HTR-8/SVneo (cell line): ENCODE results near the gene ZNF534.
"Not testable (repeated sequence)": the region's sequence is repeated elsewhere in the genome, so short reads cannot be mapped to it uniquely, and the experiment has no call there.

Source experiments
- DNase-seq: peaks from one replicate; pipeline ENCODE4 v3.0.0; 2011; ENCODE audit warnings: low spot score, mixed read lengths; ENCODE audit not compliant: insufficient read length
- FAIRE-seq: peaks from 2 replicates; lab custom pipeline; 2011; peaks lifted over from hg19 to GRCh38; lab: Jason Lieb, UNC

The ZNF534 gene

DNA sequence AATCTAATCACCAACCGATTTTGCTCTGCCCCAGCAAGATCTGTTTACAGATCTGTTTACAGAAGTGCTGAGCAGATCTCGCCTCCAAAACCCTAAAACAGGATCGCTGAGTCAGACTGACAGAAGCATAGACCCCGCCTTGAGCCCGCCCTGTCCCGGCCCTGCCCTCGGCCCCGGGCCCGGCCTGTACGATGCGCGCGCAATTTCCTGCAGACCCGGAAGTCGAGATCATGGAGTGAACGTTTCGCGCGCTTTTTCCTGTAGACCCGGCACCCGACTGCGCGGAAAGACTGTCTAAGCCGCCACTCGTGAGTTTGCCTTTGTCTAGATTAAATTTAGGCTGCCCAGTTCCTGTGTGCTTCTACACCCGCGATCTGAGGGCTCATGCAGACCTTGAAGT lies at the start of gene ZNF534:
ZNF534 (plus strand) TSS at position 212 of the 400 bp plus-strand sequence. CDS start 2,327 bp downstream, outside the sequence.
- FAIRE-seq = no peak
- DNase-seq = no peak

DNA sequence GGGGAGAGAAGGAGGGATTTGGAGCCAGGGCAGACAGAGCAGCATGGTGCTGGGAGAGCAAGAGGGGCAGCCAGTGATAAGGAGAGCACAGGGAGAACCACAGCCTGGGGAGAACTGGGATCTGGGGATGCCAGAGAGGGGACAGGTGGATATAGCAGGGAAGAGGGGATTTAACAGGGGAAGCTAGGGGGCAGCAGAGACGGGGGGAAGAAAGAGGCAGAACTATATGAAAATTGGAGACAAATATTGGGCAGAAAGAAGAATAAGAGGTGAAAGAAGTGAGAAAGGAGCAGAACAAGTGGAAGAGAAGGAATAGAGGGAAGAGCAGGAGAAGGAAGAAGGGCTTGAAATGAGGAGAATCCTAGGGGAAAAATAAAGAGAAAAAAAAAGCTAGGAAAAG lies 37.8 kb upstream of the ZNF534 start:
- no peak for FAIRE-seq
- no peak for DNase-seq

DNA sequence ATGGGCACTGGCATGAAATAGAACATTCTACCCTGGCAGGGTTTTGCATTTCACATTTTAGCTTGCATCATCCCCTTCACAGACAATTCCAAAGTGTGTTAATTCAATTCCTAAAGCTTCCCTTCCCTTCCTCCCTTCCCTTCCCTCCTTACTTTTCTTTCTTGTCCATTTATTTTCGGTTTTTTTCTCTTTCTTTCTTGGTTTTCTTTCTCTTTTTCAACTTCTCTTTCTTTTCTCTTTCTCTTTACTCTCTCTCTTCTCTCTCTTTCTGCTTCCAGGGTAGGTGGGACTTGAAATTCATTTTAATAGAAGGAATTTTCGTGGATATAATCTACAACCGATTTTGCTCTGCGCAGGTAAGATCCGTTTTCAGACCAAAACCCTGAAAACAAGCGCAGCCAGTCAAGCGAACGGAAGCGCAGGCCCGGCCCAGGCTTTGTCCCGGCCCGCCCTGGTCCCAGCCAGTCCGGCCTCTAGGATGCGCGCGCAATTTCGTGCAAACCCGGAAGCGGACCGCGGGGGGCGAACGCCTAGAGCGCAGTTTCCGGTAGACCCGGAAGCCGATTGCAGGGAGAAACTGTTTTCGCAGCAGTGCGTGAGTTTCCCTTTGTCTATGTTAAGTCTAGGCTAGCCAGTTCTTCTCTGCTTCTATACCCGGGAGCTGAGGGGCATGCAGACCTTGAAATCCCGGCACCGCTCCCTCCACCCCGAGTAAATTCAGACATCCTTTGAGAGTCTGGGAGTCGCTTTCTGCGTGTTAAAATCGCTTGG lies 31.5 kb upstream of the ZNF534 start, which contains the start of gene ZNF528:
ZNF528 (plus strand) TSS at position 540 of the 771 bp plus-strand sequence. CDS start 4,165 bp downstream, outside the sequence.
- peak; percentile 64 for FAIRE-seq
- DNase-seq = peak; percentile 93

DNA sequence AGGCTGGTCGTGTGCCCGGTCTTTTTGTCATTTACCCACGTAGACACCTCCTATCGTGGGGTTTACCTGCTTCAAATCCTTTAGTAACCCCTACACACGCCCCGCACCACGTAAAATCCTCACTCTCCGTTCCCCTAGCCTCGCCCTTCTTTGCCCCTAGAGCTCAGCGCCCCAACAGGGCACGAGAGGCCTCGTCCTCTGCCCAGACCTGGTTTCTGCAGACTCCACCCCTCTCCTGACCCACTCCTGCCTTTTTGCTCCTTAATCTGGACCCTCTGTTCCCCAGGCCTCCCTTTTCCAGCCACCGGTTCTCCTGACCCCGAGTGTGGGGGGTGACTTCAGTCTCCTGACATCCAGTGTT lies 30.9 kb upstream of the ZNF534 start:
- DNase-seq (no peak), FAIRE-seq (no peak)

DNA sequence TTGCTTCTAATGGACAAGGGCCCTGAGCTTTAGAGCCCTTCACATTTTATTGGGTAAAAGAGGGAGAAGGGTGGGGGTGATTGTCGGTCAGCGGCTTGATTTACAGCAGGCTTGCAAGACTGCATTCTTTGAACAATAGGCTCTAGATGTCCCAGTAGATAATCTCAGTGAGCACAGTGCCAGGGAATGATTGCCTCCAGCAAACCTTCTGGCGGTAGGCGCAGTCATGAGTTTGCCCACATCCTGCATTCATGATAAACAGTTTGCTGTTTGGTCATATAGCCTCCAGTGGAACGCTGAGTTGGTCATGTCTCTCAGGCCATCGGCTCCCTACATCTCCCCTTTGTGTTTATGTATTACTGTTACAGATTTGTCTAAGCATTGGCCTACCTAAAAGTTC lies 18.7 kb upstream of the ZNF534 start:
- FAIRE-seq (no peak), DNase-seq (no peak)

DNA sequence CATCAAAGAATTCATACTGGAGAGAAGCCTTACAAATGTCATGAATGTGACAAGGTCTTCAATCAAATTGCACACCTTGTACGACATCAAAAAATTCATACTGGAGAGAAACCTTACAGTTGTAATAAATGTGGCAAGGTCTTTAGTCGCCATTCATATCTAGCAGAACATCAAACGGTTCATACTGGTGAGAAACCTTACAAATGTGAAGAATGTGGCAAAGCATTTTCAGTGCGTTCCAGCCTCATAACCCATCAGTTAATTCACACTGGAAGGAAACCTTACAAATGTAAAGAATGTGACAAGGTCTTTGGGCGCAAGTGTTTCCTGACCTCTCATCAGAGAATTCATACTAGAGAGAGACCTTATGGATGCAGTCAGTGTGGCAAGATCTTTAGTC lies 13.2 kb upstream of the ZNF534 start:
- no peak for DNase-seq
- no peak for FAIRE-seq

DNA sequence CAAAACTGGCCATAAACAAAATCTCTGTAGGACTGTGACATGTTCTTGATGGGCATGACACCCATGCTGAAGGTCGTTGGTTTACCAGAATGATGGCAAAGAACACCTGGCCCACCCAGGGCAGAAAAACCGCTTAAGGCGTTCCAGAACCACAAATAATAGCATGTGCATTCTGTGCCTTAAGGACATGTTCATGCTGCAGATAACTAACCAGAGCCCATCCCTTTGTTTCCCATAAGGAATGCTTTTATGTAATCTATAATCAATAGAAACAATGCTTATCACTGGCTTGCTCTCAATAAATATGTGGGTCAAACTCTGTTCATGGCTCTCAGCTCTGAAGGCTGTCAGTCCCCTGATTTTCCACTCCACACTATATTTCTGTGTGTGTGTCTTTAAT lies 13.2 kb downstream of the ZNF534 start:
- FAIRE-seq (no peak), DNase-seq (no peak)

DNA sequence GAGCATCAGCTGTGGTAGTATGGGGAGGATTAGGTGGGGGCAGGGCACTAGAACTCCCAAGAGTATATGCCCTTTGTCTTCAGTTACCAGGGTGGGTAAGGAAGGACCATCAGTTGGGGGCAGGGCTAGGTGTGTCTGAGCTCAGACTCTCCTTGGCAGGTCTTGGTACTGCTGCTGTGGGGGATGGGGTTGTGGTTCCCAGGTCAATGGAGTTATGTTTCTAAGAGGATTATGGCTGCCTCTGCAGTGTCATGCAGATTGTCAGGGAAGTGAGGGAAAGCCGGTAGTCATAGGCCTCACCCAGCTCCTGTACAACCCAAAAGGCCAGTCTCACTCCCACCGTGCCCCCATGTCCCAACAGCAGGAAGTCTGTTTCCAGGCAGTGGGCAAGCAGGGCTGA lies 15.6 kb downstream of the ZNF534 start:
- DNase-seq (no peak), FAIRE-seq (no peak)

DNA sequence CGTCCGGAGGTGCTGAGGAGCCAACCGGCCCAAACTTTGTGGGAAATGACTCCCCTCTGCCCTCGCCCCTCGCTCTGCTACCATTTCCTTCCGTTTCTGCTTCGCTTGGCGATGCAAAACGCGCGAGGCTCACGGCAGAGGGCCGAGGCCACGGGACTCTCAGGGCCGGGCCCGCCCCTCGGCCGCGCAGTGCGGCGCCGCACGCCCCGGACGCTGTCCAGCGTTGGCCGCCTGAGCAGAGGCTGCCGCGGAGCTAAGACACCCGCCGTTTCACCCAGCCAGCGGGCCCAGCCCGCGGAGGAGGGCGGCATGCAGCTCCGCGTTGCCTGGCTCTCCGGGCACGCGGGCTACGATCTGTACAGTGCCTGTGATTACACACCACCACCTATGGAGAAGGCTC lies 22.3 kb downstream of the ZNF534 start:
- no peak for FAIRE-seq
- no peak for DNase-seq

DNA sequence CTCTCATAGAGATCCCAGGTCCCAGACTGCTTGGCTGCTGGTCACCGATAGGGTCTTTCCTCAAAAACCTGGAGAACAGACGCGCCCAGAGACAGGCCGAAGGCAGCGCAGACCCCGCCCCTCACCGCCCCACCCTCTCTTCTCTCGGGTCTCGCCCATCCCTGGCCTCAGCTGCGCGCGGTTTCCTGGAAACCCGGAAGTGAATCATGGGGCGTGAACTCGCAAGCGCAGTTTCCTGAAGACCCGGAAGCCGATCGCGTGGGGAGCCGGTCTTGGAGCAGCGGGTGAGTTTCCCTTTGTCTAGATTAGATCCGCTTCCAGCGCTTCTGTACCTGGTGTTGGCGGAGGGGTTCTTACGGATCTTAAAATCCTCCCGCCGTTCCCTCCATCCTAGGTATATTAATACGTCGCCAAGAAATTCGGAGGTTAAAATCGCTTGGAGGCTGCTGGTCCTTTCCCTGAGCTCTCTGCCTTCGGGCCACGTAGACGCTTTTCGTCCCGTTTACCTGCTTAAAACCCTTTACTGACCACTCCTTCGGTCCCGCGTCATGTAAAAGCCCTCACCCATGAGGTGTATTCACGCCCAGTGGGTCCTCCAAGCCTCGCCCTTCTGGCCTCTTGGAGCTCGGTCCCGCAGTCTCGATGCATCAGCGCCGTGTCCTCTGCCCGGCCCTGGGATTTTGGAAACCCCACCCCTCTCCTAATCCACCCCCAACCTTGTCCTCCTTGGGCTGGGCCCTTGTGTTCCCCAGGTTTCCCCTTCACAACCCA lies 24.6 kb downstream of the ZNF534 start, which contains the start of gene ZNF578:
ZNF578 (plus strand) TSS at position 230 of the 771 bp plus-strand sequence. CDS start 48,293 bp downstream, outside the sequence.
- FAIRE-seq (no peak), DNase-seq (peak; percentile 84)

DNA sequence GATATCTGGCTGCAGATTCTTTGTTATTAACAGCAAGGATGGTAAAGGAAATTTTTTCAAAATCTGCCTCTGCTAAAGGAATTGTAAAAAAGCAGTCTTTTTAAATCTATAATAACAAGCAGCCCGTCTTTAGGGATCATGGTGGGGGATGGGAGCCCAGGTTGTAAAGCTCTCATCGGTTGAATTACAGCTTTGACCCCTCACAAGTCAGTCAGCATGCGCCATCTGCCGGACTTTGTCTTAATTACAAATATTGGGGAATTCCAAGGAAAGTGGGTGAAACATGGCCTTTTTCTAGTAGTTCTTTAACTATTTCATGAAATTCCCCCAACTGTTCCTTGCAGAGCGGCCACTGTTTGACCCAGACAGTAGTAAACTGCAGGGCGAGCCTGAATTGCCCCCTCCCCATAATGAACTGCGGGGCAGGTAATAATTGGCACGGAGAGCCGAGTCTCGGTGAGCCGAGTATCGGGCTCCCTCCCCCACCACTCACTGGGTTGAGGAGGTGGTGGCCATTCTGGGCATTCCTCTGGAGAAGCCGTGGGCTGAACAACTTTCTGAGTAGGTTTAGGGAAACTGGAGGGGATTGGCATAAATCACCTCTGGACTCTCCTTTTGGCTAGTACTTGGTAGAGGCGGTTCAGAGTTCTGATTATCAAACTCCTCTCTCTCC lies 36.0 kb downstream of the ZNF534 start:
- FAIRE-seq (no peak), DNase-seq (no peak)

DNA sequence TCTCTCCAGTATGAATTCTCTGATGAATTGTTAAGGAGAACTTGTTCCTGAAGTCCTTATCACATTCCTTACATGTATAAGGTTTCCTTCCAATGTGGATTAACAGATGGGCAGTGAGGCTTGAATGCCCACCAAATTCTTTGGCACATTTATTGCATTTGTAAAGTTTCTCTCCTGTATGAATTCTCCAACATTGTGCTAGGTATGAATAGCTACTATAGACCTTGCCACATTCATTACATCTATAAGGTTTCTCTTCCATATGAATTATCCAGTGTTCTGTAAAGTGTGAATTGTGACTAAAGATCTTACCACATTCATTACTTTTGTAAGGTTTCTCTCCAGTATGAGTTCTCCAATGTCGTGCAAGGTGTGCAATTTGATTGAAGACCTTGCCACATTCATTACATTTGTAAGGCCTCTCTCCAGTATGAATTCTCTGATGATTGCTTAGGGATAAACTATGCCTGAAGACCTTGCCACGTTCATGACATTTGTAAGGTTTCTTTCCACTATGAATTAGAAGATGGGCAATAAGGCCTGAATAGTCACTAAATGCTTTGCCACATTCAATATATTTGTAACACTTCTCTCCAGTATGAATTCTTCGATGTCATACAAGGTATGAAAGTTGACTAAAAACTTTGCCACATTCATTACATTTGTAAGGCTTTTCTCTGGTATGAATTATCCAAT lies 44.9 kb downstream of the ZNF534 start:
- FAIRE-seq (no peak), DNase-seq (no peak)

DNA sequence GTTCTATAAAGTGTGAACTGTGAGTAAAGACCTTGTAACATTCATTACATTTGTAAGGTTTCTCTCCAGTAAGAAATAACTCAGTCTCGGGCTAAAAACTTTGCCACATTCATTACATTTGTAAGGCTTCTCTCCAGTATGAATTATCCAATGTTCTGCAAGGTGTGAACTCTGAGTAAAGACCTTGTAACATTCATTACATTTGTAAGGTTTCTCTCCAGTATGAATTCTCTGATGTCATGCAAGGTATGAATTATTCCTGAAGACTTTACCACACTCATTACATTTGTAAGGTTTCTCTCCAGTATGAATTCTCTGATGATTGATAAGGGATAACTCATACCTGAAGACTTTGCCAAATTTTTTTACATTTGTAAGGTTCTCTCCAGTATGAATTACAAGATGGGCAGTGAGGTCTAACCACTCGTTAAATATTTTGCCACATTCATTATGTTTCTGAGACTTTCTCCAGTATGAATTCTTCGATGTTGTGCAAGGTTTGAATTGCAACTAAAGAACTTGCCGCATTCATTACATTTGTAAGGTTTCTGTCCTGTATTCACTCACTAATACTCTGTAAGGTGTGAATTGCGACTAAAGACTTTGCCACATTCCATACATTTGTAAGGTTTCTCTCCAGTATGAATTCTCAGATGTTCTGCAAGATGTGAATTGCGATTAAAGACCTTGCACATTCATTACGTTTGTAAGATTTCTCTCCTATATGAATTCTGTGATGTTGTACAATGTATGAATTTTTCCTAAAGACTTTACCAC lies 45.6 kb downstream of the ZNF534 start:
- FAIRE-seq (no peak), DNase-seq (no peak)

DNA sequence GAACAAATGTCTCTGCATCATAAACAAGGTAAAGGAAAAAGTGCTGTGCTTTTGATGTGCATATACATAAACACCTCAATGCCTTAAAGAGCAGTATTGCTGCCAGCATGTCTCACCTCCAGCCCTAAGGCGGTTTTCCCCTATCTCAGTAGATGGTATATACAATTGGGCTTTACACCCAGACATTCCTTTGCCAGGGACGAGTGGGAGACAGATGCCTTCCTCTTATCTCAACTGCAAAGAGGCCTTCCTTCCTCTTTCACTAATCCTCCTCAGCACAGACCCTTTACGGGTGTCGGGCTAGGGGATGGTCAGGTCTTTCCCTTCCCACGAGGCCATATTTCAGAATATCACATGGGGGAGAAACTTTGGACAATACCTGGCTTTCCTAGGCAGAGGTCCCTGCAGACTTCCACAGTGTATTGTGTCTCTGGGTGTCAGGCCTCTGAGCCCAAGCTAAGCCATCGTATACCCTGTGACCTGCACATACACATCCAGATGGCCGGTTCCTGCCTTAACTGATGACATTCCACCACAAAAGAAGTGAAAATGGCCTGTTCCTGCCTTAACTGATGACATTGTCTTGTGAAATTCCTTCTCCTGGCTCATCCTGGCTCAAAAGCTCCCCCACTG lies 55.3 kb downstream of the ZNF534 start:
- not testable (repeated sequence) for DNase-seq
- peak; percentile 38 for FAIRE-seq

DNA sequence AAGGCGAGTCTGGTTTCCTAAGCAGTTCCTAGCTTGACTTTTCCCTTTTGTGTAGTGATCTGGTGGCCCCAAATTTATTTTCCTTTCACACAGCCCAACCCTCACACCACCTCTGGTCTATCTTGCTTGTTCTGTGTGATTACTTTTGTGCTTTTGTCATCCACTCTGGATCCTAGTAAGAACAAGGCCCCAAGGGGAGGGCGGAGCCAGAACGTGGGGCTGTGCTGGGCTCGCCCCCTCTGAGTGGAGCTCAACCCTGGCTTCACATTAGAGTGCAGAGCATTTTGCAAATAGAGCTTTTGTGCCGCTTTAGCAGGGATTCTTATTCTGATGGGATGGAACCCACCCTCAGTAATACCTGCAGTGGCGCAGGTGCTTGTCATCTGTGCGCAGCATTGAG lies 56.1 kb downstream of the ZNF534 start:
- not testable (repeated sequence) for FAIRE-seq, DNase-seq

DNA sequence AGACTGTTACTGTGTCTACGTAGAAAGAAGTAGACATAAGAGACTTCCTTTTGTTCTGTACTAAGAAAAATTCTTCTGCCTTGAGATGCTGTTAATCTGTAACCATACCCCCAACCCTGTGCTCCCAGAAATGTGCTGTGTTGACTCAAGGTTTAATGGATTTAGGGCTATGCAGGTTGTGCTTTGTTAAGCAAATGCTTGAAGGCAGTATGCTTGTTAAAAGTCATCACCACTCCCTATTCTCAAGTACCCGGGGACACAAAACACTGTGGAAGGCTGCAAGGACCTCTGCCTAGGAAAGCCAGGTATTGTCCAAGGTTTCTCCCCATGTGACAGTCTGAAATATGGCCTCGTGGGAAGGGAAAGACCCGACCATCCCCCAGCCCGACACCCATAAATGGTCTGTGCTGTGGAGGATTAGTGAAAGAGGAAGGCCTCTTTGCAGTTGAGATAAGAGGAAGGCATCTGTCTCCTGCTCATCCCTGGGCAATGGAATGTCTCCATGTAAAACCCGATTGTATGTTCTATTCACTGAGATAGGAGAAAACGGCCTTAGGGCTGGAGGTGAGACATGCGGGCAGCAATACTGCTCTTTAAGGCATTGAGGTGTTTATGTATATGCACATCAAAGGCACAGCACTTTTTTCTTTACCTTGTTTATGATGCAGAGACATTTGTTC lies 56.8 kb downstream of the ZNF534 start:
- FAIRE-seq, DNase-seq: not testable (repeated sequence)

DNA sequence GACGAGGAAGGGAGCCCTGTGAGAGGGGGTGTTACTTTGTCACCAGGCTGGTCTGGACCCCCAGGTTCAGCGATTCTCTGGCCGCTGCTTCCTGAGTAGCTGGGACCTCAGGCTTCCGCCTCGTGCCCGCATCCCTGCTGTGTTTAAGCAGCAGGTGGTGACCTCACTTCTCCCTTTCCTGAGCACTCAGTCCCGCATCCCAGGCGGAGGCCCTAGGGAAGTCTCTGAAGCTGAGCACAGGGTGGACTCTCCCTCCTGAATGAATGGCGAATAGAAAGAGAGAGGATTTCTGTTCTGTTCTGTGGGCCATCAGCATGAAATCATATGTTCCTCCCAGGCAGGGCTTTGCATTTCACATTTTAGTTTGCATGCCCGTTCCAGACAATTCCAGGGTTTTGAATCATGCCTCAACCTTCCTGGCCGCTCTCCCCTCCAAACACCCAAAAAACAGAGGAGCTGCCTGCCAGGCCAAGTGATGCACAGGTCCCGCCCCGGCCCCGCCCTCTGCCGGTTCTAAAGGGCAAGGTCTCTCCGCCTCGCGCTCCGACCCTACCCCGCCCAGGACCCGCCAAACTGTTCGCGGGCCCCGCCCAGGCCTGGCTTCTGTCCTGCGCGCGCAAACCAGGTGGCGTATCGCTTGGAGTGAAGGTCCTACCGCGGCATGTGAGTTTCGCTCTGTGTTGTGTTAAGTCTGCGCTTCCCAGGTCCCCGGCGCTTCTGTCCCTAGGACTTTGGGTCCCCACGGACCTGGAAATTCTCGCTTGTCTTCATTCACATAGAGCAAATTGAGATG lies 63.4 kb downstream of the ZNF534 start:
- FAIRE-seq (no peak), DNase-seq (no peak)
